ENCODE measurements around the gene CAPN10. TPM values are rescaled to one million over a fixed set of nuclear protein-coding genes. Genes with fewer than 3 reads are reported as not detected.

CAPN10 gene
- total and polyA plus RNA-seq, 3 experiments from 2014 or later: 19.5 to 40.5 (median 36.1) TPM

DNA sequence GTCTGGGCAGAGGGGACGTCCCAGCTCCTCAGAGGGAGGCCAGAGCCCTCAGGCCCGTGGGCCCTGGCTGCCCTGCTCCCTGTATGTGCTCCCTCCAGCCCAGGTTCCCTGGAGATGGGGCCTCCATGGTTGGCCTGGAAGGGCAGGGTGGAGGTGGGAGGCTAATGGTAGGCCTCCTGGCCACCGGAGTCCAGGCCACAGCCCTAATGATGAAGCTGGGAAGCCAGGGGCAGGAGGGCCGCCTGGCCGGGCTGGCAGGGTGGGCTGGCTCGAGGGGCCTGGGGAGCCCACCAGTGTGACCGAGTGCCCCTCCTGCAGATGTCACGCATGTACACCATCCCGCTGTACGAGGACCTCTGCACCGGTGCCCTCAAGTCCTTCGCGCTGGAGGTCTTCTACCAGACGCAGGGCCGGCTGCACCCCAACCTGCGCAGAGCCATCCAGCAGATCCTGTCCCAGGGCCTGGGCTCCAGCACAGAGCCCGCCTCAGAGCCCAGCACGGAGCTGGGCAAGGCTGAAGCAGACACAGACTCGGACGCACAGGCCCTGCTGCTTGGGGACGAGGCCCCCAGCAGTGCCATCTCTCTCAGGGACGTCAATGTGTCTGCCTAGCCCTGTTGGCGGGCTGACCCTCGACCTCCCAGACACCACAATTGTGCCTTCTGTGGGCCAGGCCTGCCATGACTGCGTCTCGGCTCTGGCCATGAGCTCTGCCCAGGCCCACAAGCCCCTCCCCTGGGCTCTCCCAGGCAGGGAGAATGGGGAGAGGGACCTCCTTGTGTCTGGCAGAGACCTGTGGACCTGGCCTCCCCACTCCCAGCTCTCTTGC is 9.0 kb upstream of the CAPN10 start:
- no peaks in the 10 kb centered on the region for H3K27me3 ChIP-seq (ENCODE audit: insufficient read depth, low read length, poor library complexity, severe bottlenecking)
- H3K9me3 Mint-ChIP-seq: no peaks in the 10 kb centered on the region
- ChIA-PET POLR2A (interaction anchor here (1.3 to 2.4 kb wide), 2 partner anchors 9 to 11 kb away, joined by 4 to 8 read pairs; no protein-coding TSS in a partner anchor), CTCF (interaction anchor here (1.5 kb wide), 1 partner anchor 12 kb away, joined by 5 read pairs; no protein-coding TSS in a partner anchor)
- no peak overlapping the region for H3K27ac Mint-ChIP-seq
- peaks cover 27% of the 10 kb centered on the region for H3K36me3 ChIP-seq (ENCODE audit: insufficient read depth, low read length)
- no peak overlapping the region for H3K27ac ChIP-seq (ENCODE audit: low read depth, low read length)
- peaks cover 5 to 58% (median 7%) of the 10 kb centered on the region in 3 donors for H3K36me3 Mint-ChIP-seq
- no peaks in the 10 kb centered on the region for H3K27me3 Mint-ChIP-seq
- H3K9me3 ChIP-seq (ENCODE audit: low read length): no peaks in the 10 kb centered on the region
- H3K4me1 ChIP-seq (ENCODE audit: insufficient read depth, low read length): peaks cover 21% of the 10 kb centered on the region
- no peak overlapping the region for H3K4me3 Mint-ChIP-seq
- no peak for DNase-seq
- no peak overlapping the region for H3K4me3 ChIP-seq (ENCODE audit: low read length)
- H3K4me1 Mint-ChIP-seq: peaks cover 25 to 37% (median 32%) of the 10 kb centered on the region in 3 donors

DNA sequence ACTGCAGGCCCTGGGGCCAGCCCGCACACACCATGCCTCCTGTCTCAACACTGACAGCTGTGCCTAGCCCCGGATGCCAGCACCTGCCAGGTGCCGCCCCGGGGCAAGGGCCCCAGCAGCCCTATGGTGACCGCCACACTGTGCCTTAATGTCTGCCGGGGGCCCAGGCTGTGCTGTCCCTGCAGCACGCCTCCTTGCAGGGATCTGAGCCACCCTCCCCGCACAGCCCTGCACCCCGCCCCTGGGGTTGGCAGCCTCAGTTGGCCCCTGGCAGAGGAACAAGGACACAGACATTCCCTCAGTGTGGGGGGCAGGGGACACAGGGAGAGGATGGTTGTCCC is 8.5 kb upstream of the CAPN10 start:
- POLR2A ChIA-PET: interaction anchor here (1.3 to 2.4 kb wide), 2 partner anchors 9 to 12 kb away, joined by 4 to 8 read pairs; no protein-coding TSS in a partner anchor
- no peaks in the 10 kb centered on the region for H3K9me3 ChIP-seq (ENCODE audit: low read length)
- peaks cover 21% of the 10 kb centered on the region for H3K4me1 ChIP-seq (ENCODE audit: insufficient read depth, low read length)
- no peak for DNase-seq
- Mint-ChIP-seq H3K4me1 (peaks cover 25 to 42% (median 37%) of the 10 kb centered on the region in 3 donors), H3K27me3 (no peaks in the 10 kb centered on the region), H3K36me3 (peaks cover 6 to 56% (median 7%) of the 10 kb centered on the region in 3 donors), H3K4me3 (no peak overlapping the region), H3K27ac (peak overlapping the region in 2 of 8 donors; percentile 15 to 48), H3K9me3 (no peaks in the 10 kb centered on the region)
- CTCF ChIA-PET: interaction anchor here (1.5 to 3.0 kb wide), 3 partner anchors 13 to 64 kb away, joined by 5 to 27 read pairs (median 17); partner anchors contain the start of gene DUSP28
- H3K27me3 ChIP-seq (ENCODE audit: insufficient read depth, low read length, poor library complexity, severe bottlenecking): no peaks in the 10 kb centered on the region
- H3K27ac ChIP-seq (ENCODE audit: low read depth, low read length): no peak overlapping the region
- no peak overlapping the region for H3K4me3 ChIP-seq (ENCODE audit: low read length)
- peaks cover 27% of the 10 kb centered on the region for H3K36me3 ChIP-seq (ENCODE audit: insufficient read depth, low read length)

DNA sequence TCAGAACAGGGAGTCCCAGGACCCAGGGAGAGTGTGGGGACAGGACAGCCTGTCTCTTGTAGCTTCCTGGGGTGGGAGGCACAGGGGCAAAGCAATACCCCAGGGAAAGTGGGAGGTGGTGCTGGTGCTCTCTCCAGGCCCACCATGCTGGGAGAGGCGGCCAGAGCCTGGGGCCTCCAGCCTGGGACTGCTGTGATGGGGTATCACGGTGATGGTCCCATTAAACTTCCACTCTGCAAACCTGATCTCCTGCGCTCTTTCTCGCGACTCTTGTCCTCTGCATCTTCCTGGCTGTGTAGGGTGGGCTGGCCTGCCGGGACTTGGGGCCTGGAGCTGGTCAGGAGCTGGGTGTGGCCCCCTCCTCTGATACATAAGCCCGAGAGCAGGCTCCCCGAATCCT is 8.0 kb upstream of the CAPN10 start:
- Mint-ChIP-seq H3K9me3 (no peaks in the 10 kb centered on the region), H3K27me3 (no peaks in the 10 kb centered on the region), H3K4me3 (no peak overlapping the region), H3K36me3 (peaks cover 6 to 56% (median 7%) of the 10 kb centered on the region in 3 donors), H3K4me1 (peaks cover 25 to 42% (median 41%) of the 10 kb centered on the region in 3 donors), H3K27ac (peak overlapping the region in 5 of 8 donors; percentile 36 to 85 (median 48))
- Histone ChIP-seq H3K4me3 (ENCODE audit: low read length) (no peak overlapping the region), H3K9me3 (ENCODE audit: low read length) (no peaks in the 10 kb centered on the region), H3K4me1 (ENCODE audit: insufficient read depth, low read length) (peaks cover 21% of the 10 kb centered on the region), H3K27ac (ENCODE audit: low read depth, low read length) (no peak overlapping the region), H3K27me3 (ENCODE audit: insufficient read depth, low read length, poor library complexity, severe bottlenecking) (no peaks in the 10 kb centered on the region), H3K36me3 (ENCODE audit: insufficient read depth, low read length) (peaks cover 27% of the 10 kb centered on the region)
- POLR2A ChIA-PET: interaction anchor here (1.3 to 2.4 kb wide), 2 partner anchors 10 to 12 kb away, joined by 4 to 8 read pairs; no protein-coding TSS in a partner anchor
- DNase-seq: no peak
- CTCF ChIA-PET: interaction anchor here (1.5 to 3.0 kb wide), 4 partner anchors 12 to 64 kb away, joined by 5 to 50 read pairs (median 22); partner anchors contain the start of gene DUSP28

DNA sequence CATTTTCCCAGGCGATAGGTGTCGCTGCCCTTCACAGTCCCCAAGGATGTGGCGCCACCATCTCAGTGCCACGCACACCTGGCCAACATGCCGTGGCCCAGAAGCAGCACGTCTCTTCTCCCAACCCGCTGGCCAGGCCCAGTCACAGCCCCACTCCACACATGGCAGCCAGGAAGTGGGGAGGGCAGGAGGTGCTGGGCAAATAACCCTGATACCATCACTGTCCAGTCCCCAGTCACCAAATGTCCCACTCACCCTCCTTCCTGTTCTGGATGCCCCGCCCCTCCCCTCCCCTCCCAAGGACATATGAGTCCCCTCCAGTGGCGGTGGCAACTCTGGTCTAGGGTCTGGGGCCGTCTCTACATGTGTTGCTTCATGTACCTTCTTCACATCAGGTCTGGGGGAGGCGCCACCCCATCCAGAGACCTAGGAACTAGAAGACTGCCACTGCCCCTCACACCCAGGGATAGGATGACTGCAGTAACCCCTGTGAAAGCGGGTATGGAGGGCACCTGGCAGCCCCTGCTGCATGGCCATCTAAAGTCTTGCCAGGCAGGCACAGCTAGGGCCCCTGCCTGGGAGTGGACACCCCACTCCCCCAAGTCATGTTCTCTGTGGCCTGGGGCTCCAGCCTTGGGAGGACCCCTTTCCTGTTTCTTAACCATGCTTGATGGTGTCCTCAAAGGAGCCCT is 7.3 kb upstream of the CAPN10 start:
- H3K27me3 ChIP-seq (ENCODE audit: insufficient read depth, low read length, poor library complexity, severe bottlenecking): no peaks in the 10 kb centered on the region
- CTCF ChIA-PET: interaction anchor here (1.0 to 3.0 kb wide), 15 partner anchors 9 to 65 kb away, joined by 3 to 50 read pairs (median 8); partner anchors contain the start of genes ANKMY1, DUSP28 and RNPEPL1
- peaks cover 27% of the 10 kb centered on the region for H3K36me3 ChIP-seq (ENCODE audit: insufficient read depth, low read length)
- Mint-ChIP-seq H3K9me3 (no peaks in the 10 kb centered on the region), H3K27ac (peak overlapping the region; percentile 59 to 91 (median 85)), H3K36me3 (peaks cover 6 to 54% (median 7%) of the 10 kb centered on the region in 3 donors), H3K4me3 (peak overlapping the region in 5 of 7 donors; percentile 5 to 69 (median 54)), H3K4me1 (peaks cover 25 to 46% (median 42%) of the 10 kb centered on the region in 3 donors), H3K27me3 (no peaks in the 10 kb centered on the region)
- no peaks in the 10 kb centered on the region for H3K9me3 ChIP-seq (ENCODE audit: low read length)
- no peak for DNase-seq
- no peak overlapping the region for H3K27ac ChIP-seq (ENCODE audit: low read depth, low read length)
- POLR2A ChIA-PET: interaction anchor here (1.1 to 2.4 kb wide), 5 partner anchors 12 to 65 kb away, joined by 4 to 38 read pairs (median 7); partner anchors contain the start of genes ANKMY1 and RNPEPL1
- peaks cover 21% of the 10 kb centered on the region for H3K4me1 ChIP-seq (ENCODE audit: insufficient read depth, low read length)
- H3K4me3 ChIP-seq (ENCODE audit: low read length): no peak overlapping the region

DNA sequence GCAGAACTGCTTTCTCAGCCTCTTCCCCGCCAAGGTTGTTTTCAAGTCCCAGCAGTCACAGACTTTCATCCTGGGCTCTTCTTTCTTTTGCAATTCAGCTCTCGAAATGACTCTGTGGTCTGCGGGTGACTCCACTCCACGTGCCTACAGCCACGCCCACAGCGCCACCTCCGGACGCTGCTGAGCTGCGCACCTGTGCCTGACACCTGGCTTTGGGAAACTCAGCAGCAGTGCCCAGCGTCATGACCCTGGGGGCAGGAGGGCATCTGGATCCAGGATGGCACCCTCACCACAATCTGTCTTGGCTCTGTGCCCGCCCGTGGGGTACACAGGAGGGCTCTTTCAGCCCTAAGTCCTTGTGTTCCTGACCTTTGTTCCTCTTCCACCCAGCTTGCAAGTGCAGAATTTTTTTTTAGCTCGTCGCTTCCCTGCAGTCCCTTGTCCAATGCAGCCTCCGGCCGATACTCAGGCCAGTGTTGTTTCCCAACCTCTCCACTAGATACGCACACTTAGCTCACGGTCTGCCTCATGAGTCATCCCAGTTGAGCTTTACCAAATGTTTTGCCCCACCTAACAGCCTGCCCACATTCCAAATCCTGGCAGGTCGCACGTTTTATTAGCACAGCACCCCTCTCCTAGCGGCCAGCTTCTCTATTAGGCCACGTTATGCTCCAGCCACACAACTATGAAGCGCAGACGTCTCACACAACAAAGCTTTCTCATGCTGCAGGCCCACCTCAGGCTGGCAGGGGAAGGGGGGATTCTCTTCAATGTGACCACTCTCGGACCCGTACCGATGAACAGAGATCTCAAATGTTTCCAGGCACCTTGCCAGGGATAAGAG is 6.5 kb upstream of the CAPN10 start:
- DNase-seq: peak; percentile 70 to 89 (median 76)
- Histone ChIP-seq H3K4me3 (ENCODE audit: low read length) (no peak overlapping the region), H3K36me3 (ENCODE audit: insufficient read depth, low read length) (peaks cover 21% of the 10 kb centered on the region), H3K27ac (ENCODE audit: low read depth, low read length) (no peak overlapping the region), H3K4me1 (ENCODE audit: insufficient read depth, low read length) (peaks cover 29% of the 10 kb centered on the region), H3K9me3 (ENCODE audit: low read length) (no peaks in the 10 kb centered on the region), H3K27me3 (ENCODE audit: insufficient read depth, low read length, poor library complexity, severe bottlenecking) (no peaks in the 10 kb centered on the region)
- Mint-ChIP-seq H3K27me3 (no peaks in the 10 kb centered on the region), H3K36me3 (peaks cover 6 to 52% (median 7%) of the 10 kb centered on the region in 3 donors), H3K4me1 (peaks cover 33 to 53% (median 49%) of the 10 kb centered on the region in 3 donors), H3K27ac (peak overlapping the region; percentile 59 to 91 (median 84)), H3K4me3 (peak overlapping the region in 6 of 7 donors; percentile 8 to 69 (median 56)), H3K9me3 (no peaks in the 10 kb centered on the region)
- ChIA-PET POLR2A (interaction anchor here (1.1 to 2.1 kb wide), 4 partner anchors 13 to 65 kb away, joined by 4 to 38 read pairs (median 7); partner anchors contain the start of genes ANKMY1 and RNPEPL1), CTCF (interaction anchor here (1.0 to 3.0 kb wide), 15 partner anchors 9 to 66 kb away, joined by 3 to 50 read pairs (median 8); partner anchors contain the start of genes ANKMY1, DUSP28 and RNPEPL1)

DNA sequence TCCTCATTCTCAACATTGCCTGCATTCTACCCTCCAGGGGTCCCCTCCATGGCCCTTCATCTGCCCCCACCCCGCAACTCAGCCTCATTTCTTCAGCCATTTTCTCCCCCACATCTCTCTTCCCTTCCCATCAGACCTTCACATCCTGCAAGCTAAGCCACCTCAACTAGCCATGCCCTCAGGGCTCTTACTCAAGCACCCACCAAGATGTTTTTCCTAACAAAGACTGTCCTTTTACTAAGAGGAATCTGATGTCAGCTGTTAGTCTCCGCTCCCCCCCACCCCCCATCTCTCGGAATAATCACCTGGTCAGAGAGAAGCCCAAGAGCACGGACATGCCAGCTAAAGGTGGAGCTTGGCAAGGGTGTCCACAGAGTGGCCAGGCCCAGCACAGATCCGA is 4.7 kb upstream of the CAPN10 start:
- H3K27ac Mint-ChIP-seq: peak overlapping the region in 4 of 8 donors; percentile 42 to 64 (median 55)
- Histone ChIP-seq H3K27ac (ENCODE audit: low read depth, low read length) (no peak overlapping the region), H3K4me3 (ENCODE audit: low read length) (no peak overlapping the region), H3K4me1 (ENCODE audit: insufficient read depth, low read length) (peaks cover 37% of the 10 kb centered on the region), H3K36me3 (ENCODE audit: insufficient read depth, low read length) (peaks cover 5% of the 10 kb centered on the region), H3K27me3 (ENCODE audit: insufficient read depth, low read length, poor library complexity, severe bottlenecking) (no peaks in the 10 kb centered on the region), H3K9me3 (ENCODE audit: low read length) (no peaks in the 10 kb centered on the region)
- H3K4me1 Mint-ChIP-seq: peaks cover 42 to 66% (median 58%) of the 10 kb centered on the region in 3 donors
- no peak for DNase-seq
- peak overlapping the region in 1 of 7 donors; percentile 61 for H3K4me3 Mint-ChIP-seq
- H3K9me3 Mint-ChIP-seq: no peaks in the 10 kb centered on the region
- H3K36me3 Mint-ChIP-seq: peaks cover 6 to 42% (median 7%) of the 10 kb centered on the region in 3 donors
- POLR2A ChIA-PET: interaction anchor here (0.7 kb wide), 1 partner anchor 16 kb away, joined by 3 read pairs; no protein-coding TSS in a partner anchor
- CTCF ChIA-PET: interaction anchor here (1.0 to 1.8 kb wide), 2 partner anchors 21 to 68 kb away, joined by 3 to 4 read pairs; partner anchors contain the start of gene DUSP28
- H3K27me3 Mint-ChIP-seq: no peaks in the 10 kb centered on the region

DNA sequence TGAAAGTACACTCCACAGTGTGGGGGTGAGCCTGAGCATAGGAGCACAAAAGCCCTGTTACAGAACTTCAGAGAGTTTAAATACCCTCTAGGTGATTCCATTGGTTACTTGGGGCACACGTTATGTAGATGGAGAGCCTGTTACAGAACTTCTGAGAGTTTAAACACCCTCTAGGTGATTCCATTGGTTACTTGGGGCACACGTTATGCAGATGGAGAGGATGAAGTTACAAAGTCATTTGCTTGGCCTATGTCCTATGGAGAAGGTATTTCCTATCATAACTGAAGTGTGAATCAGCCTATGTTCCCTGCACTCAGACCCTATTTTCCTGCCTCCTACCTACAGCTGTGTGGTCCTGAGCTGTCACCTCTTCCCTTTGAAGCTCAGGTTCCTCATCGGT is 3.8 kb upstream of the CAPN10 start:
- Histone ChIP-seq H3K36me3 (ENCODE audit: insufficient read depth, low read length) (peaks cover 5% of the 10 kb centered on the region), H3K27me3 (ENCODE audit: insufficient read depth, low read length, poor library complexity, severe bottlenecking) (no peaks in the 10 kb centered on the region), H3K4me1 (ENCODE audit: insufficient read depth, low read length) (peaks cover 44% of the 10 kb centered on the region), H3K9me3 (ENCODE audit: low read length) (no peaks in the 10 kb centered on the region), H3K4me3 (ENCODE audit: low read length) (no peak overlapping the region), H3K27ac (ENCODE audit: low read depth, low read length) (no peak overlapping the region)
- H3K27ac Mint-ChIP-seq: peak overlapping the region in 3 of 8 donors; percentile 42 to 55 (median 52)
- peaks cover 49 to 73% (median 66%) of the 10 kb centered on the region in 3 donors for H3K4me1 Mint-ChIP-seq
- peaks cover 6 to 39% (median 7%) of the 10 kb centered on the region in 3 donors for H3K36me3 Mint-ChIP-seq
- no peak for DNase-seq
- peak overlapping the region in 1 of 7 donors; percentile 61 for H3K4me3 Mint-ChIP-seq
- CTCF ChIA-PET: interaction anchor here (1.8 kb wide), 1 partner anchor 69 kb away, joined by 4 read pairs; no protein-coding TSS in a partner anchor
- POLR2A ChIA-PET: no interaction called here
- H3K27me3 Mint-ChIP-seq: no peaks in the 10 kb centered on the region
- no peaks in the 10 kb centered on the region for H3K9me3 Mint-ChIP-seq

Data from CD8-positive, alpha-beta memory T cell (primary cell).